ENCODE data around the gene CCDC159.

DNA sequence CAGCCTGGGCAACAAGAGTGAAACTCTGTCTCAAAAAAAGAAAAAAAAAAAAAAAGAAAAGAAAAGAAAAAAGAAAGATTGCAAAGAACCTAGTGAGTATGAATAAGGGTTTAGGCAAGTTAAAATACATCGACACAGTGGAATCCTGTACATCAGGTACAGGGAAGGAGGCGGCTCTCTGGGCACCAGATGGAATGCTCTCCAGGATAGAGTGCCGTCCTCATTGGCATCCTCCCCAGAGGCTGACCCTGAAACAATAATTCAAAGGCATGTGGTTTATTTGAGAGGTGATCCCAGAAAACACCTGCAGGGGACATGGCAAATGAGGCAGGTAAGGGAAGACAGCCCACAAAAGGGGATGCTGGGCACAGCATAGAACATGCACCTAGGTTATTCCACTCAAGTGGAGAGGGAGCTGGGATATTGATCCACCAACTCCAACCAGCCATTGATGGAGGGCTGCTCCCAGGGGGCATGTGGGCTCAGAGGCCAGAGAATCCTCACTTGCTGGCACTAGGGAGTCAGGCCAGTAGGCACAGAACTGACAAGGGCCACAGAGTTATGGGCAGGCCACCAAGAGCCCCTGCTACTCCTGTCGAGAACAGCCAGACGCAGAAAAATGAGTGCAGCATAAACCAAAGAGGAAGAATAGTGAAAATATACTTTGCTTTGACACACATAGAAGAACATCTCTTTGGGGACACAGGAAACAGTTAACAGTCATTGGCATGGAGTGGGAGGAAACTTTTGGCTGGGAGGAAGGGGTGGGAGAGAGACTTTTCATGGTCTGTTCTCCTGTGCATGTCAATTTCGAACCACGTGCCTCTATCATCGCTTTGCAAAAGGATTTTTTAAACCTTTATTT lies 46.1 kb upstream of the CCDC159 start:
- TF ChIP-seq, protein P1, sequence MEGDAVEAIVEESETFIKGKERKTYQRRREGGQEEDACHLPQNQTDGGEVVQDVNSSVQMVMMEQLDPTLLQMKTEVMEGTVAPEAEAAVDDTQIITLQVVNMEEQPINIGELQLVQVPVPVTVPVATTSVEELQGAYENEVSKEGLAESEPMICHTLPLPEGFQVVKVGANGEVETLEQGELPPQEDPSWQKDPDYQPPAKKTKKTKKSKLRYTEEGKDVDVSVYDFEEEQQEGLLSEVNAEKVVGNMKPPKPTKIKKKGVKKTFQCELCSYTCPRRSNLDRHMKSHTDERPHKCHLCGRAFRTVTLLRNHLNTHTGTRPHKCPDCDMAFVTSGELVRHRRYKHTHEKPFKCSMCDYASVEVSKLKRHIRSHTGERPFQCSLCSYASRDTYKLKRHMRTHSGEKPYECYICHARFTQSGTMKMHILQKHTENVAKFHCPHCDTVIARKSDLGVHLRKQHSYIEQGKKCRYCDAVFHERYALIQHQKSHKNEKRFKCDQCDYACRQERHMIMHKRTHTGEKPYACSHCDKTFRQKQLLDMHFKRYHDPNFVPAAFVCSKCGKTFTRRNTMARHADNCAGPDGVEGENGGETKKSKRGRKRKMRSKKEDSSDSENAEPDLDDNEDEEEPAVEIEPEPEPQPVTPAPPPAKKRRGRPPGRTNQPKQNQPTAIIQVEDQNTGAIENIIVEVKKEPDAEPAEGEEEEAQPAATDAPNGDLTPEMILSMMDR (CRISPR knock-in tag; IDR thresholded peaks at IDR 0.05) = no peak
- TF ChIP-seq, protein P2, sequence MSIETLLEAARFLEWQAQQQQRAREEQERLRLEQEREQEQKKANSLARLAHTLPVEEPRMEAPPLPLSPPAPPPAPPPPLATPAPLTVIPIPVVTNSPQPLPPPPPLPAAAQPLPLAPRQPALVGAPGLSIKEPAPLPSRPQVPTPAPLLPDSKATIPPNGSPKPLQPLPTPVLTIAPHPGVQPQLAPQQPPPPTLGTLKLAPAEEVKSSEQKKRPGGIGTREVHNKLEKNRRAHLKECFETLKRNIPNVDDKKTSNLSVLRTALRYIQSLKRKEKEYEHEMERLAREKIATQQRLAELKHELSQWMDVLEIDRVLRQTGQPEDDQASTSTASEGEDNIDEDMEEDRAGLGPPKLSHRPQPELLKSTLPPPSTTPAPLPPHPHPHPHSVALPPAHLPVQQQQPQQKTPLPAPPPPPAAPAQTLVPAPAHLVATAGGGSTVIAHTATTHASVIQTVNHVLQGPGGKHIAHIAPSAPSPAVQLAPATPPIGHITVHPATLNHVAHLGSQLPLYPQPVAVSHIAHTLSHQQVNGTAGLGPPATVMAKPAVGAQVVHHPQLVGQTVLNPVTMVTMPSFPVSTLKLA (IDR thresholded peaks at IDR 0.05) = no peak
- TF ChIP-seq, protein P3, sequence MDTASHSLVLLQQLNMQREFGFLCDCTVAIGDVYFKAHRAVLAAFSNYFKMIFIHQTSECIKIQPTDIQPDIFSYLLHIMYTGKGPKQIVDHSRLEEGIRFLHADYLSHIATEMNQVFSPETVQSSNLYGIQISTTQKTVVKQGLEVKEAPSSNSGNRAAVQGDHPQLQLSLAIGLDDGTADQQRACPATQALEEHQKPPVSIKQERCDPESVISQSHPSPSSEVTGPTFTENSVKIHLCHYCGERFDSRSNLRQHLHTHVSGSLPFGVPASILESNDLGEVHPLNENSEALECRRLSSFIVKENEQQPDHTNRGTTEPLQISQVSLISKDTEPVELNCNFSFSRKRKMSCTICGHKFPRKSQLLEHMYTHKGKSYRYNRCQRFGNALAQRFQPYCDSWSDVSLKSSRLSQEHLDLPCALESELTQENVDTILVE (CRISPR knock-in tag; IDR thresholded peaks at IDR 0.05) = no peak
- TF ChIP-seq ZNF441 (CRISPR knock-in tag; IDR thresholded peaks at IDR 0.05; ENCODE audit: borderline replicate concordance) = no peak
- no peak for TF ChIP-seq SP1 (IDR thresholded peaks at IDR 0.05)
- TF ChIP-seq SP1 (CRISPR knock-in tag; IDR thresholded peaks at IDR 0.05) = no peak
- no peak for TF ChIP-seq ZNF432 (CRISPR knock-in tag; IDR thresholded peaks at IDR 0.05; ENCODE audit: borderline replicate concordance)
- TF ChIP-seq ZNF274 (CRISPR knock-in tag; IDR thresholded peaks at IDR 0.05) = no peak
- no peak for TF ChIP-seq FOXJ3 (CRISPR knock-in tag; IDR thresholded peaks at IDR 0.05; ENCODE audit: borderline replicate concordance)
- TF ChIP-seq SRY (CRISPR knock-in tag; IDR thresholded peaks at IDR 0.05) = no peak
- TF ChIP-seq SETDB1 (CRISPR knock-in tag; IDR thresholded peaks at IDR 0.05; ENCODE audit: borderline replicate concordance) = no peak
- no peak for TF ChIP-seq ZFP36 (IDR thresholded peaks at IDR 0.05; ENCODE audit: borderline replicate concordance, low read depth, low read length, partially characterized antibody)
- no peak for TF ChIP-seq HNRNPH1 (optimal IDR thresholded peaks at IDR 0.05; ENCODE audit: low read depth, low read length)
